Esophagus muscularis mucosa (tissue), 4 donors: ENCODE data around the gene SPINK4.

Source experiments
- EP300 ChIP-seq: sonication (generic); formaldehyde crosslinking; IDR thresholded peaks from one replicate; pipeline ENCODE4 v1.6.1; 2017; ENCODE audit warnings: antibody characterized with exemption
- POLR2A ChIP-seq: fragments of 450-650 bp; IDR thresholded peaks from one replicate; pipeline ENCODE4 v1.6.1; 2017; ENCODE audit warnings: antibody characterized with exemption, moderate library complexity, mild to moderate bottlenecking, low read depth
- TF ChIP-seq, protein P1 (sequence below), 3 experiments: fragments of 200-600 bp in 2 of 3; fragments of 450-650 bp in 1 of 3; sonication (generic) in 2 of 3; IDR thresholded peaks; one replicate each; pipeline ENCODE4 v1.5.1; 2017 to 2019; ENCODE audit warnings: antibody characterized with exemption in 3 of 3, mild to moderate bottlenecking in 2 of 3, moderate library complexity in 1 of 3

DNA sequence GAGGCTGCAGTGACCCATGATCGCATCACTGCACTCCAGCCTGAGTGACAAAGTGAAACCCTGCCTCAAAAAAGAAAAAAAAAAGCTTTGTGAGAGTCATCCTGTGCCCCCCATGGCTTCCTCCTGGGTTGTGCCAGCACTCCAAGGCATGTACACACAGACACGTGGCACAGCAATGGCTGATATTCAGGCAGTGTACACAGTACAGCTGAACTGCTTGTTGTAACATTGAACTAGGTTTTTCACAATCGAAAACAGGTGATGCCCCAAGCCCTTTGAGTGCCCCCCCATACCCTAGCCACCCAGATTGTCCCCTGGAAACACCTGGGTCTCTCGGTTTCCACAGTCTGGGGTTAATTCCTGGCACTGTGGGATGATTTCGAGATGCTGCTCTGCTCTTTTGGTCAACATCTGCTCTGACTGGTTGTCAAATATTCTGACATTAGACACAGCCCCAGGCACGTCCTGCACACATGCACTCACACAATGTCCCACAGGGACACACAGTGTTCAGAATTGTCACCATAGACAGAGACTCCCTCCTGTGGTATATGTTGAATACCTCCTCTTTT is 9.2 kb downstream of the SPINK4 start:
- TF ChIP-seq, protein P1, sequence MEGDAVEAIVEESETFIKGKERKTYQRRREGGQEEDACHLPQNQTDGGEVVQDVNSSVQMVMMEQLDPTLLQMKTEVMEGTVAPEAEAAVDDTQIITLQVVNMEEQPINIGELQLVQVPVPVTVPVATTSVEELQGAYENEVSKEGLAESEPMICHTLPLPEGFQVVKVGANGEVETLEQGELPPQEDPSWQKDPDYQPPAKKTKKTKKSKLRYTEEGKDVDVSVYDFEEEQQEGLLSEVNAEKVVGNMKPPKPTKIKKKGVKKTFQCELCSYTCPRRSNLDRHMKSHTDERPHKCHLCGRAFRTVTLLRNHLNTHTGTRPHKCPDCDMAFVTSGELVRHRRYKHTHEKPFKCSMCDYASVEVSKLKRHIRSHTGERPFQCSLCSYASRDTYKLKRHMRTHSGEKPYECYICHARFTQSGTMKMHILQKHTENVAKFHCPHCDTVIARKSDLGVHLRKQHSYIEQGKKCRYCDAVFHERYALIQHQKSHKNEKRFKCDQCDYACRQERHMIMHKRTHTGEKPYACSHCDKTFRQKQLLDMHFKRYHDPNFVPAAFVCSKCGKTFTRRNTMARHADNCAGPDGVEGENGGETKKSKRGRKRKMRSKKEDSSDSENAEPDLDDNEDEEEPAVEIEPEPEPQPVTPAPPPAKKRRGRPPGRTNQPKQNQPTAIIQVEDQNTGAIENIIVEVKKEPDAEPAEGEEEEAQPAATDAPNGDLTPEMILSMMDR (IDR thresholded peaks at IDR 0.05), result no peak
- TF ChIP-seq EP300, result no peak
- TF ChIP-seq POLR2A, result no peak
